KMS-11 (cell line): ENCODE data around the gene MAP4K4.

ENCODE experiments used
- H2AFZ ChIP-seq: fragments of 200-600 bp; sonication (generic); 2 replicates; pipeline ENCODE4 v1.6.1; 2016; ENCODE audit warnings: antibody characterized with exemption, mixed run types, low read depth
- H3K27ac ChIP-seq: fragments of 200-600 bp; sonication (generic); 2 replicates; pipeline ENCODE4 v1.6.1; 2016; ENCODE audit warnings: mild to moderate bottlenecking, mixed run types
- H3K27me3 ChIP-seq: fragments of 200-600 bp; sonication (generic); 2 replicates; pipeline ENCODE4 v1.6.1; 2017; ENCODE audit warnings: mild to moderate bottlenecking, low read depth, mixed run types, moderate library complexity; ENCODE audit not compliant: insufficient read depth
- H3K36me3 ChIP-seq: fragments of 200-600 bp; sonication (generic); 2 replicates; pipeline ENCODE4 v1.6.1; 2017; ENCODE audit warnings: mild to moderate bottlenecking, mixed run types; ENCODE audit not compliant: insufficient read depth
- H3K4me1 ChIP-seq: fragments of 200-600 bp; sonication (generic); 2 replicates; pipeline ENCODE4 v1.6.1; 2016; ENCODE audit warnings: mild to moderate bottlenecking, low read depth, mixed run types; ENCODE audit not compliant: poor library complexity, severe bottlenecking
- H3K4me2 ChIP-seq: fragments of 200-600 bp; sonication (generic); 2 replicates; pipeline ENCODE4 v1.7.0; 2016; ENCODE audit warnings: mild to moderate bottlenecking, mixed run types
- H3K4me3 ChIP-seq: fragments of 200-600 bp; sonication (generic); IDR thresholded peaks from 2 replicates; pipeline ENCODE4 v1.6.1; 2017; ENCODE audit warnings: low read depth, low read length, mixed read lengths; ENCODE audit not compliant: insufficient read depth
- H3K79me2 ChIP-seq: fragments of 200-600 bp; sonication (generic); 2 replicates; pipeline ENCODE4 v1.6.1; 2016; ENCODE audit warnings: low read depth, mixed run types; ENCODE audit not compliant: insufficient read depth
- H3K9ac ChIP-seq: fragments of 200-600 bp; sonication (generic); 2 replicates; pipeline ENCODE4 v1.6.1; 2016; ENCODE audit warnings: mild to moderate bottlenecking, mixed run types
- H4K20me1 ChIP-seq: fragments of 200-600 bp; sonication (generic); 2 replicates; pipeline ENCODE4 v1.6.1; 2016; ENCODE audit warnings: mild to moderate bottlenecking, mixed run types; ENCODE audit not compliant: insufficient read depth
- CTCF ChIP-seq: fragments of 200-600 bp; sonication (generic); conservative IDR thresholded peaks from 2 replicates; pipeline ENCODE4 v1.6.1; 2017; ENCODE audit warnings: low read depth, mild to moderate bottlenecking, antibody characterized with exemption, low read length, moderate library complexity, mixed read lengths

The MAP4K4 gene

GRCh38 chr2:101720732-101721131 lies 23.2 kb downstream of the MAP4K4 start:
- no peak for TF ChIP-seq CTCF
- no peak overlapping the region for H3K9ac ChIP-seq
- H3K79me2 ChIP-seq, result peaks cover 54% of the 10 kb centered on the region
- no peak overlapping the region for H2AFZ ChIP-seq
- H3K27ac ChIP-seq, result no peak overlapping the region
- no peaks in the 10 kb centered on the region for H3K36me3 ChIP-seq
- no peak overlapping the region for H3K4me3 ChIP-seq
- H4K20me1 ChIP-seq, result 0 out of 2 replicates have a peak, but pooled peaks cover 3% of the 10 kb centered on the region
- H3K4me2 ChIP-seq, result no peak overlapping the region
- no peaks in the 10 kb centered on the region for H3K27me3 ChIP-seq
- H3K4me1 ChIP-seq, result peaks cover 13% of the 10 kb centered on the region

GRCh38 chr2:101722864-101723263 lies 25.4 kb downstream of the MAP4K4 start:
- no peak for TF ChIP-seq CTCF
- Histone ChIP-seq H3K4me3 (no peak overlapping the region), H3K27me3 (no peaks in the 10 kb centered on the region), H3K79me2 (peaks cover 64% of the 10 kb centered on the region; the same call in 1 of the 2 replicates), H2AFZ (no peak overlapping the region), H3K36me3 (no peaks in the 10 kb centered on the region), H3K4me1 (peaks cover 9% of the 10 kb centered on the region), H3K4me2 (no peak overlapping the region), H3K9ac (no peak overlapping the region), H4K20me1 (0 out of 2 replicates have a peak, but pooled peaks cover 3% of the 10 kb centered on the region), H3K27ac (no peak overlapping the region)

- Histone ChIP-seq H3K79me2 (peaks cover 66% of the 10 kb centered on the region; the same call in 1 of the 2 replicates), H3K9ac (no peak overlapping the region), H3K4me2 (no peak overlapping the region), H3K27me3 (no peaks in the 10 kb centered on the region), H3K36me3 (no peaks in the 10 kb centered on the region), H2AFZ (no peak overlapping the region), H3K27ac (no peak overlapping the region), H3K4me1 (peaks cover 9% of the 10 kb centered on the region), H3K4me3 (no peak overlapping the region), H4K20me1 (0 out of 2 replicates have a peak, but pooled peaks cover 3% of the 10 kb centered on the region)
- no peak for TF ChIP-seq CTCF
These were observed 26.0 kb downstream of the MAP4K4 start for GRCh38 chr2:101723371-101724124.

GRCh38 chr2:101724125-101724474 lies 26.6 kb downstream of the MAP4K4 start:
- Histone ChIP-seq H3K27ac (no peak overlapping the region), H3K79me2 (peaks cover 68% of the 10 kb centered on the region; the same call in 1 of the 2 replicates), H4K20me1 (0 out of 2 replicates have a peak, but pooled peaks cover 2% of the 10 kb centered on the region), H2AFZ (no peak overlapping the region), H3K4me3 (no peak overlapping the region), H3K36me3 (no peaks in the 10 kb centered on the region), H3K27me3 (no peaks in the 10 kb centered on the region), H3K9ac (no peak overlapping the region), H3K4me2 (no peak overlapping the region), H3K4me1 (peaks cover 3% of the 10 kb centered on the region)
- TF ChIP-seq CTCF, result no peak
